GM10248 (cell line): ENCODE data around the gene SHE.

Experiments
- CTCF ChIA-PET: fragments of 300-600 bp; sonication (Branson Sonifier 250); formaldehyde crosslinking; extraction: SDS; loops from one replicate; lab custom pipeline; 2021; ENCODE audit warnings: antibody characterized with exemption; lab: Yijun Ruan, JAX
- POLR2A ChIA-PET: fragments of 350-650 bp; sonication (Branson Sonifier 250); formaldehyde crosslinking; extraction: SDS; loops from one replicate; lab custom pipeline; 2020; ENCODE audit warnings: antibody characterized with exemption; lab: Yijun Ruan, JAX
- DNase-seq: peaks from one replicate; pipeline ENCODE4 v3.0.0; 2012; ENCODE audit errors: extremely low spot score
- CTCF ChIP-seq: IDR thresholded peaks from 2 replicates; pipeline ENCODE4 v1.5.1; 2012; ENCODE audit warnings: mild to moderate bottlenecking, low read depth; ENCODE audit errors: extremely low read depth, missing control alignments, control extremely low read depth

The SHE gene

GRCh38 chr1:154463512-154463990 is 38.7 kb downstream of the SHE start:
- no peak for DNase-seq
- ChIA-PET POLR2A (interaction anchor here (0.6 to 0.7 kb wide), 3 partner anchors 21 to 110 kb away, joined by 3 to 6 read pairs (median 3); no protein-coding TSS in a partner anchor), CTCF (interaction anchor here (1.1 to 3.4 kb wide), 10 partner anchors 10 to 128 kb away, joined by 3 to 12 read pairs (median 4); no protein-coding TSS in a partner anchor)
- TF ChIP-seq CTCF, result no peak

GRCh38 chr1:154460695-154461260 is 41.4 kb downstream of the SHE start:
- POLR2A ChIA-PET, result no interaction called here
- CTCF ChIA-PET, result interaction anchor here (1.6 to 2.4 kb wide), 2 partner anchors 19 to 21 kb away, joined by 3 to 8 read pairs; no protein-coding TSS in a partner anchor
- TF ChIP-seq CTCF, result no peak
- no peak for DNase-seq

GRCh38 chr1:154459080-154459479 is 43.1 kb downstream of the SHE start:
- ChIA-PET POLR2A (no interaction called here), CTCF (interaction anchor here (1.1 to 2.2 kb wide), 3 partner anchors 17 to 133 kb away, joined by 3 to 6 read pairs (median 3); no protein-coding TSS in a partner anchor)
- no peak for TF ChIP-seq CTCF
- DNase-seq, result no peak

GRCh38 chr1:154456631-154457030 is 45.6 kb downstream of the SHE start:
- ChIA-PET POLR2A (no interaction called here), CTCF (interaction anchor here (1.8 kb wide), 1 partner anchor 15 kb away, joined by 4 read pairs; no protein-coding TSS in a partner anchor)
- TF ChIP-seq CTCF, result no peak
- DNase-seq, result no peak

- POLR2A ChIA-PET, result no interaction called here
- DNase-seq, result no peak
- TF ChIP-seq CTCF, result no peak
- CTCF ChIA-PET, result interaction anchor here (0.9 to 1.8 kb wide), 9 partner anchors 9 to 129 kb away, joined by 3 to 7 read pairs (median 3); partner anchors contain the start of gene ATP8B2
Observed at GRCh38 chr1:154454386-154455120, 47.7 kb downstream of the SHE start.

GRCh38 chr1:154453574-154454352 is 48.4 kb downstream of the SHE start:
- POLR2A ChIA-PET, result no interaction called here

More at GRCh38 chr1:154453574-154454352, 48.4 kb downstream of the SHE start:
- no peak for DNase-seq
- no peak for TF ChIP-seq CTCF
- CTCF ChIA-PET, result interaction anchor here (0.9 to 1.6 kb wide), 9 partner anchors 9 to 118 kb away, joined by 3 to 7 read pairs (median 3); no protein-coding TSS in a partner anchor
